GM15510 (cell line): ENCODE results near the gene TMEM242.

Source experiments
- POLR2A ChIP-seq: IDR thresholded peaks from 3 replicates; pipeline ENCODE4 v1.6.1; 2011; ENCODE audit warnings: borderline replicate concordance; ENCODE audit not compliant: insufficient read length; ENCODE audit errors: extremely low read depth

Gene TMEM242

DNA sequence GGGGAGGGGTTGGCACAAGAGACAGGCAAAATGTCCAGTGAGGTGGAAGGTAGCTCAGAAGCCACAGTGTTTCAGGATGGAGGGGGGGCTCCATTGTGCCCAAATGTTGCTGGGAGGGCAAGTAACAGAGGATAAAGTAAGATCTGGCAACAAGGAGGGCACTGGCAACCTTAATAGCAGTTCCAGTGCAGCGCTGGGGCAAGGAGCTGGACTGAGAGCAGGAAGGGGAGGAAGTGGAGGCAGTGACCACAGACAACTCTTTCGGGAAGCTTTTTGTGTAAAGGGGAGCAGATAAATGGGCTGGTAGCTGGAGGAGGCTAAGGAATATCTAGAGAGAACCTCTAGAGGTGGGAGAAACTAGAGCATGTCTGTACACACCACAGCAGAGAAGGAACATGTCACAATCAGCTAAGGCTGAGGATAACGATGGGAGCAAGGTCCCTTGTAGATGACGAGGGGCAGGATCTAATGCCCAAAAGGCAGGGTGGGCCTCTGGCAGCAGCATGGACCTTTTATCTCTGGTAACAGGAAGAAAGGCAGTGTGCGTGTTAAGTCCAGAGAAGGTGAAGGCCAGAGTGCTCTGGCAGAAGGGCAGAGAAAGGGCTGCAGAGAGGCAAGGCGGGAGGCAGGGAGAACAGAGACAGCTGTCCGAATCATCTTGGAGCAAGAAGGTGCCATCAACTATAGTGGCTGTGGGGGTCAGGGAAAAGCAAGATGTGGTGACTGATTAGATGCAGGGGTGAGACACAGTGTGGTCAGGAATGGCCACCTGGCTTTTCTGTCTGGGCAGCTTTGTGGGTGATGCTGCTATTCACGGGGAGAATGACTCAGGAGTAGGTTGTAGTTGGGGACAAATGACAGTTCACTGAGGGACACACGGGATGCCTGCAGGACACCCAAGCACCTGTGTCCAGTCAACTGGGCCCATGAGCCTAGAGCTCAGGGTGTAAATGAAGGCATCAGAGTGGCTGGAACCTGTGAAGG is 17.4 kb downstream of the TMEM242 start:
- TF ChIP-seq POLR2A, result no peak

DNA sequence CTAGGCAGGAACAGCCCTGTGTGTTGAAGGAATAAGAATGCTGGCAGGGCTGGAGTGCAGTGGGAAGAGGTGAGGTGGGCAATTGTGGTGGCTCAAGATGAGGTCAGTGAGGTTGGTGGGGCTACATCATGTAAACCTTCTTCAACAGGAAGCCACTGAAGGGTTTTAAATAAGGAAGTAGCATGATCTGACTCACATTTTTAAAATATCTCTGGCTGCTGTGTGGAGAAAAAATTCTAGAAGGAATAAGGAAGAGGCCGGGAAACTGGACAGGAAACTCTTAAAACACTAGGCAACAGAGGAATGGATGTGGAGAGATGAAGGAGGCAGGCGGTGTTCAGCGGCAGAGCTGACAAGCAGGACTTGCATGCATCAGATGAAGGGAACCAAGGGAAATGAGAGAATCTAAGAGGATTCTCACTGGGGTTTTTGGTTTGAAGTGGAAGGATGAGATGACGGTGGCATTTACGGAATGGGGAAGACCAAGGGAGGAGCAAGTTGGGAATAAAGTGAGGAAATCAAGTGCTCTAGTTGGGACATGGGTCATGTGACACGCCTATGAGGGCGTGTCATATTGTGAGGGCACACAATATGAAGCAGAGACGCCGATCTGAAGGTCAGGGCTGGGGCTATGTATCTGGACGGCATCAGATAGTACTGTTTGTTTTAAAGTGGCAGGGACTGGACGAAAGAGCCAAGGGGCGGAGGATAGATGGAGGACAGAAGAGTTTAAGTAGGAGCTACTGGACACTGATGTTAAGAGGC is 18.2 kb downstream of the TMEM242 start:
- no peak for TF ChIP-seq POLR2A

DNA sequence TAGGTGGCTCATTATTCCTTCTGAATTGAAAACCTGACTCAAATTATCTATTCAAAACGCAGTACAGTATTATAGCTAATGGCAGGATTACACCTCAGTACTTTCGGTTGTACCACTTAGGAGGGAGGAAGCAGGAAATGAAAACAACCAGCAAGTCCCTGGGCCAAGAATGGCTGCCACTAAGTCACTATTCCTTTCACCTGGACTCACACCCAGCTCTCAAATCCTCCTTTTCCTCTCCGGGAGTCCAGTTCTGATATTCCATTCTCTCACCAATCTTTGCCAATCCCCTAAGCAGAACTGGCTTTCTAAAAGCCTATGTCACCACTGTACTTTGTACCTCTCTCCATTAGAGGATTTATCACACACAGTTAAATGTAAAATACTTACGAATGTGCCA is 20.6 kb downstream of the TMEM242 start:
- no peak for TF ChIP-seq POLR2A

DNA sequence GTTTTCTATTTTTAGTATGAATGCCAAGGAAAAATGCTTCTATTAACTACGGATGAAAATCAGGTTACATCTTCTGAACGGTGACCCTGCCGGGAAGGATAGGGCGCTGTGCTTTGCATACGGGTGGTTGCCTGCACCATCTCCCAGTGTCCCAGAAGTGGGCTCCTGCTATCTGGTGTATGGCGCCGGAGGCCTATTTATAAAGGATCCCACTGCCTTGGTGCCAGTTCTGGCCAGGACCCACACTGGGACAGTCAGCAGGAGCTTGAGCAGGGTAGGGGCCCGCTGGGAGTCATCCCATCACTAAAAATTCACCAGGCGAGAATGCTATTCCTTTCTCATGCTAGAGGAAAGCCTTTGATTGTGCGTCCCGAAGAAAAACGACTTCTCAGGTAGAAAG is 22.9 kb downstream of the TMEM242 start:
- TF ChIP-seq POLR2A, result no peak

DNA sequence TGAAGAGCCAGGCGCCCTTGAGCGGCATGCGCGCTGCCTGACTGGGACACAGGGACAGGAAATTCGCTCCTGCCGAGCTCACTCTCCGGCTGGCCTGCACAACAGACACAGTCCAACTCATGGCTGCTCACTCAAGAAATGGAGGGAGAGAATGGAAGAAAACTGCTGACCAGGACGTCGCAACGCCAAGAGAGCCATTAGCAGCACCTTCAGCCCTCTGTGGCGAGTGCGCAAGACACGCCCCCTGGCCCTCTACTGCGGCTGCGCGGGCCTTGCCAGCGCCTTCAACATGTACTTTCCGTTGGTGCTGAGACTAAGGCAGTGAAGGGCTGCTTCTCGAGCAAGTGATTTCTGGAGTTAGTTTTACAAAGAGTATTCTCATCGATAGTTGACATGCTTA is 23.3 kb downstream of the TMEM242 start:
- TF ChIP-seq POLR2A, result no peak

DNA sequence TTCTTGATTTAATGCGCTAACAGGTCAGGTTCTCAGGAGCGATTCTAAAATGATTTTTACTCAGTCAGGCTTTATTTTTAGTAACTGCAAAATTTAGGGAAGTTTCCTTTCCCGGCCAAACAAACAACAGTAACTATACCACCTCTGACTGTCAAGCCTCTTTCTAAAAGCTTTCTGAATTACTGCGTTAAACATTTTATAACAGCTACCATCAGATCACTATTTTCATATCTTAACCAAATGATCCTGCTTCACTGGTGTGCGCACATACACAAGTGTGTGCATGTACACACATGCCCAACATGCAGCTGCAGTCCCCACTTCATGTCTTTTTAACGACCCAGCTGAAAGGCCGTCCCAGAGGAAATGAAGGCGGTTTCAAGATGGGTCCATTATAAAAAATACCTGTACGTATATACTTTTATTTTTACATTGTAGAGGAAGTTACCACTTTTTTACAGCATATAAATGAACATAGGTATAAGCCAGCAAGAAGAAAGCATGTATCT is 25.0 kb downstream of the TMEM242 start:
- TF ChIP-seq POLR2A, result no peak

DNA sequence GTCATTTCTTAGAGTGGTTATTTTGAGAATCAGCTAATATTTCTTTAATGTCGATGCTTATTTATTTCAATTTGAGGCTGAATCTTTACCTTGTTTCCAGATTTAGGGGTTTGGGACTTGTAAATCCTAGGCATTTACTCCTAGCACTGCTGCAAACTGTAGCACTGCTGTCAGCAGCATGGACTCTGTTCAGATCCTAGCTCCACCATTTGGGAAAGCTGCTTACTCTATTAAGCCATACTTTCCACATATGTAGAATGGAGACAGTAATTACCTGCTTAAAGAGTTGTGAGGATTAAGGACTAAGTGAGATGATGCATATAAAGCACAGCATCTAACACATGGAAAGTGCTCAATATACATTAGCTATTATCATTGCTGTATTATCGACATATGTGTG is 28.7 kb downstream of the TMEM242 start:
- TF ChIP-seq POLR2A, result no peak

DNA sequence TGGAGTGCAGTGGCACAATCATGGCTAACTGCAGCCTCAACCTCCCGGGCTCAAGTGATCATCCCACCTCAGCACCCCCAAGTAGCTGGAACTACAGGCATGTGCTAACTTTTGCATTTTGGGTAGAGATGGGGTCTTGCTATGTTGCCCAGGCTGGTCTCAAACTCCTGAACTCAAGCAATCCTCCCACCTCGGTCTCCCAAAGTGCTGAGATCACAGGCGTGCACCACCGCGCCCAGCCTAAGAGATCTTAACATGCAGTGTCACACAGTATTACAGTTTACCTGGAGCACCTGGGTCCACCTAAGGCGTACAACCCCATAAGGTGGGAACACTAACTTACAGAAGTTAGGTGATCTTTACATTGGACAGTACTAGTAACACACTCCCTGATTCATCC is 29.5 kb downstream of the TMEM242 start:
- TF ChIP-seq POLR2A, result no peak

DNA sequence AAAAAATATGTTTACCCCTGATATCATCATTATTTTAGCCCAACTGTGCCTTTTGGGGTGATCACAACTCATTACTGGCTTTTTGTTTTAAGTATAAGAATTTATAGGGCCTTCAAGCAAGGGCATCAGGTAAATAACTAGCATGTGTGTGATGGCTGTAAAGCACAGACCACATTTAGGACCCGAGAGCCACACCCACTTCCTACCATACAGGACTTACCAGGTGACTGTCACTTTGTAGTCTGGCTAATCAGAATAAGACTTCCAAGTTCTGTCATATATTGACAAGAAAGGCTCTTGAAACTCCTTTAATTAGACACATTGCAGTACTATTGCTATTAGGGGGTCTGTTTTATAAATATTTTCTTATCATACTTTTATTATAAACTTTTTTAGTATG is 31.1 kb downstream of the TMEM242 start:
- no peak for TF ChIP-seq POLR2A

DNA sequence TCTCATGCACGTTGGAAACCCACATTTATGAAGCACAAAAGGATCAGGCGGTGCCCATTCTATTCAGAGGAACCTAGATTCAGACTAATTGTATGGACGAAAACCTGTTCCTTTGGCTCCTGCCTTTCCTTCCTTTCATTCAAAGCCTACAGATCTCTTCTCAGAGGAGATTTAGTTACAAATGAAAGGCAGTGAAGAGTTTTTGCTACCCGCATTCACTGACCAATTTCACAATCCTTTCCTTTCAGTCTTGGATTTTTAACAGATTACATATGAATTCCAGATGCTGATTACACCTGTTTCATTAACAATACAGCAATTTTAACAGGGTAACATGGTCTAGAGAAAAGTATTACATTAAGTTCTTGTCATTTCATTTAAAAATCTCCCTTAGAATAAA is 32.0 kb downstream of the TMEM242 start:
- TF ChIP-seq POLR2A, result no peak

DNA sequence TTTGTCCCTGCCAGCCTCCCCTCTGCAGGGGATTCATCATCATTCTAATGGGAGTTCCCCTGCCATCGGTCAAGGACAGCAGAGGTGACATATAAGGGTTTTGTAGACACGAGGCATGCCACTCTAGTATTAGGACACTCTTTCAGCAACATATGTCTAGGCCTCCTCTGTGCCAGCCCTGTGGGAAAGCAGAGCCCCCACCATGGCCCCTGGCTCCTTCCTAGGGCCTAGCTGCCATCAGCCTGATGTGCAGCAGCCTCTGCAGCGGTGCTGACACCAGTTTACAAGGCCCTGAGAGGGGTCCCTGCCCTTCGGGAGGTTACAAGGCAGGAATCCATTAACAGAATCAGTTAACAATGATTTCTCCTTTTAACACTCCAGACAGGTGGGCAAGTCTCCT is 32.5 kb downstream of the TMEM242 start:
- TF ChIP-seq POLR2A, result no peak

DNA sequence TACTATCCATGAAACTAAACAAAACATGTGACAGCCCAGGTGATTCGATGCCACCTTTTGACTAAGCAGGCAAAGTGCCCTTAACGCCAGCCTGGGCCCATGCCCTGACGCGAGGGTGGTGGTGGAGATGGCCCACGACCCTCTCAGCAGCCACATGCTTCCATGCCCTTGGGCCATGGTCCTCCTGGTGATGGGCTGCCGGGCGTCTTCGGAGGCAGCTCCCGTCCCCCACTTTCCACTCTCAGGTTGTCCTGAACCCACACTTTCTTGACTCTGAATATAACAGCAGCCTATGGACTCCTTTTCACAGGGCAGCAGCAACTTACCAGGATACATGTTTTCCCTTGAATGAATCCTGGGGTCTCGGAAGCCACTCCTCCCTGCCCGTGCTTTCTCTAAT is 33.6 kb downstream of the TMEM242 start:
- TF ChIP-seq POLR2A, result no peak

DNA sequence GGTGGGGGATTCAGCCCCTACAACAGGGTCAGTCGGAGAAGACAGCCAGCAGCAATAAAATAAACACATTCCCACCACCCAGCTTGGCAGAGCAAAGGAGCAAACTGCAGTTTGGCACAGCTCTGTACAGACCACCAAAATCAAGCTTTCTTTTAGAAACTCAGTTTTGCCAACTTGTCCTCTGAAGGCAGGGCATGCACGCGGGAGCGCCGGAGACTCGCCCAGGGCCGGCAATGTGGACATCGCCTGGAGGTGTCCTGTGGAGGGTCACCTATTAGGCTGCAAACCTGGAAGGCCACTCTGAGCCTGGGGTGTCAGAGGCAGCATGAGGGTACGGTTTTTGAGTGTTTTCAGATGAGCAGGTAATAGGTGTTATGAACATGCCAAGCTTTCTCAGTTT is 34.7 kb downstream of the TMEM242 start:
- TF ChIP-seq POLR2A, result no peak

DNA sequence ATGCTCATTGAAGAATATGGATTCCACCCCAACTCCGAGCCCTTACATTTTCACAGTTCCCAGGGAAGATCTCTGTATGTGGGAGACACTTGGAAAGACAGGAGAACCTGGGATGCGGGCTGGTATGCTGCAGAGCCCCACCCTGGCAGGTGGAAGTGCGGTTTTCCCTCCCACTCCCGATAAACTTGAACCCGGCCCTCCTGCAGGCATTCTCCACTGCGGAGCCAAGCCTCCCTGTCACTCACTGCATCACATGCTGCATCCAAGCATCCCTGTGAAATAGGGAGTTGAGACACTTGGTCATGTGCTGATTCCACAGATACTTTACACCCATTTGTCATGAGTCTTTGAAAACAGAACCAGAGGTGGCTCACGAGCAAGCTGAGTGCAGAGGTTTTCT is 35.4 kb downstream of the TMEM242 start:
- TF ChIP-seq POLR2A, result no peak

DNA sequence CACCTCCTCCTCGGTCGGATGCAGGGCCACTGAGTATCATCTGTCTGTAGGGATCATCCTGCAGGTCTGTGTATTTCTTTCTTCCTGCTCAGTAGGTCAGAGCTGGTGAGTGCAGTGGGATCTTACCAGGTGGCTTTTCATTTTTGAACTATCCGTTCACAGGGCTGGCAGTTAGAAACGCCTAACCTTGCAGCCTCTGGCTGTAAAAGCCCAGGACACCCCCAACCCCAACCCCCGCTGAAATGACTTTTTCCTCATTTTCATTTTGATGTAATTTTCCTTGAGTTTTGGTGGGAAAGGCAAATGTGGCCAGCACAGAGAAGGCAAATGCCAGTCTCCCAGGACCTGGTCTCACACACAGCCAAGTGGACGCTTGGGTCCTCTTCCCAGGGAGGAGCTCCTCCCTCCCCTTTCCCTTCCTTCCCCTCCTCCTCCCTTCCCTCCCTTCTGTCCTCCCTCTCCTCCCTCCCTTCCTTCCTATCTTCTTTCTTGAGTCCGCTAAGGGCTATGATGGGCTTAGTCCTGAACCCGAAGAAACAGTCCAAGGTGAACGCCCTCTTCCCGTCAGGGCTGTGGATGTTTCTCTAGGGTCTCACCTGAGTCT is 36.0 kb downstream of the TMEM242 start:
- no peak for TF ChIP-seq POLR2A
